ENCODE data around the gene CCNY. TPM values are rescaled to one million over a fixed set of nuclear protein-coding genes. Genes with fewer than 3 reads are reported as not detected.

The CCNY gene
- total RNA-seq, 1 experiment from 2014 or later, result 53.3 TPM

GRCh38 chr10:35523670-35524225 lies 187.4 kb downstream of the CCNY start:
- ChIA-PET POLR2A (no interaction called here), CTCF (interaction anchor here (2.0 to 2.7 kb wide), 2 partner anchors 38 to 51 kb away, joined by 4 to 10 read pairs; no protein-coding TSS in a partner anchor)
- Mint-ChIP-seq H3K27me3 (ENCODE audit: low read depth) (no peaks in the 10 kb centered on the region), H3K4me3 (no peak overlapping the region), H3K27ac (no peak overlapping the region), H3K9me3 (no peaks in the 10 kb centered on the region), H3K36me3 (no peaks in the 10 kb centered on the region), H3K4me1 (peaks cover 51% of the 10 kb centered on the region)
- ATAC-seq (no peak), DNase-seq (ENCODE audit: low spot score) (no peak)
- no peak for TF ChIP-seq FOXK1 (CRISPR knock-in tag; IDR thresholded peaks at IDR 0.05)
- no peak for TF ChIP-seq NFATC4 (CRISPR knock-in tag; IDR thresholded peaks at IDR 0.05)
- no peak for TF ChIP-seq PREB (CRISPR knock-in tag; IDR thresholded peaks at IDR 0.05; ENCODE audit: borderline replicate concordance)

- DNase-seq (ENCODE audit: low spot score) (no peak), ATAC-seq (no peak)
- Mint-ChIP-seq H3K9me3 (no peaks in the 10 kb centered on the region), H3K27ac (no peak overlapping the region), H3K36me3 (peaks cover 15% of the 10 kb centered on the region; the same call in 1 of the 2 replicates), H3K4me3 (no peak overlapping the region), H3K4me1 (peaks cover 29% of the 10 kb centered on the region), H3K27me3 (ENCODE audit: low read depth) (no peaks in the 10 kb centered on the region)
- ChIA-PET POLR2A (no interaction called here), CTCF (interaction anchor here (0.6 to 2.0 kb wide), 2 partner anchors 37 to 347 kb away, joined by 4 to 5 read pairs; no protein-coding TSS in a partner anchor)
- no peak for TF ChIP-seq ZNF281 (CRISPR knock-in tag; IDR thresholded peaks at IDR 0.05)
- no peak for TF ChIP-seq MLX (CRISPR knock-in tag; IDR thresholded peaks at IDR 0.05)
- no peak for TF ChIP-seq PRDM15 (CRISPR knock-in tag; IDR thresholded peaks at IDR 0.05)
- no peak for TF ChIP-seq ZNF512 (CRISPR knock-in tag; IDR thresholded peaks at IDR 0.05; ENCODE audit: borderline replicate concordance)
- no peak for TF ChIP-seq ZNF396 (CRISPR knock-in tag; IDR thresholded peaks at IDR 0.05; ENCODE audit: borderline replicate concordance)
- no peak for TF ChIP-seq ZMAT4 (CRISPR knock-in tag; IDR thresholded peaks at IDR 0.05)
- TF ChIP-seq GTF2I (CRISPR knock-in tag; conservative IDR thresholded peaks at IDR 0.05), result no peak
- TF ChIP-seq MYBL2 (CRISPR knock-in tag; IDR thresholded peaks at IDR 0.05), result no peak
- no peak for TF ChIP-seq OVOL2 (CRISPR knock-in tag; IDR thresholded peaks at IDR 0.05; ENCODE audit: borderline replicate concordance)
- TF ChIP-seq GABPB1 (CRISPR knock-in tag; IDR thresholded peaks at IDR 0.05), result no peak
- no peak for TF ChIP-seq CREM (CRISPR knock-in tag; IDR thresholded peaks at IDR 0.05)
- TF ChIP-seq AR (CRISPR knock-in tag; IDR thresholded peaks at IDR 0.05), result no peak
- no peak for TF ChIP-seq JUN (CRISPR knock-in tag; IDR thresholded peaks at IDR 0.05)
- no peak for TF ChIP-seq ERG (CRISPR knock-in tag; IDR thresholded peaks at IDR 0.05)
These were observed 190.4 kb downstream of the CCNY start for GRCh38 chr10:35526746-35527145.

All from WTC11 (cell line).